Ishikawa (cell line): ENCODE measurements around the gene GDPD5.

Source experiments
- CEBPB ChIP-seq: IDR thresholded peaks from 2 replicates; pipeline ENCODE4 v1.6.1; 2012
- CREB1 ChIP-seq: IDR thresholded peaks from 2 replicates; pipeline ENCODE4 v1.6.1; 2012; ENCODE audit warnings: low read depth
- EGR1 ChIP-seq: IDR thresholded peaks from 2 replicates; pipeline ENCODE4 v1.6.1; 2012
- EP300 ChIP-seq: IDR thresholded peaks from 2 replicates; pipeline ENCODE4 v1.6.1; 2012; ENCODE audit warnings: borderline replicate concordance
- FOXM1 ChIP-seq: IDR thresholded peaks from 2 replicates; pipeline ENCODE4 v1.6.1; 2012; ENCODE audit warnings: low read depth, borderline replicate concordance
- MAX ChIP-seq: IDR thresholded peaks from 2 replicates; pipeline ENCODE4 v1.6.1; 2012
- NFIC ChIP-seq: IDR thresholded peaks from 2 replicates; pipeline ENCODE4 v1.6.1; 2012
- RAD21 ChIP-seq: IDR thresholded peaks from 2 replicates; pipeline ENCODE4 v1.6.1; 2012; ENCODE audit warnings: low read depth
- TAF1 ChIP-seq: IDR thresholded peaks from 2 replicates; pipeline ENCODE4 v1.6.1; 2012; ENCODE audit warnings: low read depth, mild to moderate bottlenecking
- TCF12 ChIP-seq: IDR thresholded peaks from 2 replicates; pipeline ENCODE4 v1.6.1; 2012; ENCODE audit warnings: low read depth
- TEAD4 ChIP-seq: IDR thresholded peaks from 2 replicates; pipeline ENCODE4 v1.6.1; 2012
- YY1 ChIP-seq: IDR thresholded peaks from 2 replicates; pipeline ENCODE4 v1.6.1; 2012; ENCODE audit warnings: low read depth
- ZBTB7A ChIP-seq: IDR thresholded peaks from 2 replicates; pipeline ENCODE4 v1.6.1; 2012; ENCODE audit warnings: low read depth
- TF ChIP-seq, protein P1 (sequence below): IDR thresholded peaks from 2 replicates; pipeline ENCODE4 v1.6.1; 2012; ENCODE audit warnings: low read depth, mild to moderate bottlenecking
- TF ChIP-seq, protein P2 (sequence below): IDR thresholded peaks from 2 replicates; pipeline ENCODE4 v1.6.1; 2012

The GDPD5 gene

DNA sequence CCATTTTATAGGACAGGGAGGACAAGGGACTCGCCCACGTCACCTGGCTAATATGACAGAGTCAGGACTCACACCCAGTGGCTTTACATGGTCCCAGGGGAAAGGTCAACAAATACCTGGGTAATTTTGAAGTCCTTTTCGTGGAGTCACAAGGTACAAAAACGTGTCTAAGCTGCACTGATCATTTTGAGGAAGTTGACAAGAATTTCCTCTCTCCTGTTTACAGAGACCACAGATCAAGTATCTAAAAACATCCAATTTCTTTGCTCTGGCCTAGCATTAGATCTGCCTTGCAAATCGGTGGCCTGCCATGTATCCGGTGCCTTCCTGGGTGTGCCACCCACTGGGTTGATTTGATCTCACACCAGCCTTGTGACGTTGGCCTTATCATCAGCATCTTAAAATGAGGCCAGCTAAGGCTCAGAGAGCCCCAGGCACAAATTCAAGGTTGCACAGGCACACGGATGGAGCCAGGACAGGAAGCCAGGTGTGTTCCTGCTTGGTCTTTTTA, 17.6 kb downstream of the GDPD5 start:
- TF ChIP-seq, protein P1, sequence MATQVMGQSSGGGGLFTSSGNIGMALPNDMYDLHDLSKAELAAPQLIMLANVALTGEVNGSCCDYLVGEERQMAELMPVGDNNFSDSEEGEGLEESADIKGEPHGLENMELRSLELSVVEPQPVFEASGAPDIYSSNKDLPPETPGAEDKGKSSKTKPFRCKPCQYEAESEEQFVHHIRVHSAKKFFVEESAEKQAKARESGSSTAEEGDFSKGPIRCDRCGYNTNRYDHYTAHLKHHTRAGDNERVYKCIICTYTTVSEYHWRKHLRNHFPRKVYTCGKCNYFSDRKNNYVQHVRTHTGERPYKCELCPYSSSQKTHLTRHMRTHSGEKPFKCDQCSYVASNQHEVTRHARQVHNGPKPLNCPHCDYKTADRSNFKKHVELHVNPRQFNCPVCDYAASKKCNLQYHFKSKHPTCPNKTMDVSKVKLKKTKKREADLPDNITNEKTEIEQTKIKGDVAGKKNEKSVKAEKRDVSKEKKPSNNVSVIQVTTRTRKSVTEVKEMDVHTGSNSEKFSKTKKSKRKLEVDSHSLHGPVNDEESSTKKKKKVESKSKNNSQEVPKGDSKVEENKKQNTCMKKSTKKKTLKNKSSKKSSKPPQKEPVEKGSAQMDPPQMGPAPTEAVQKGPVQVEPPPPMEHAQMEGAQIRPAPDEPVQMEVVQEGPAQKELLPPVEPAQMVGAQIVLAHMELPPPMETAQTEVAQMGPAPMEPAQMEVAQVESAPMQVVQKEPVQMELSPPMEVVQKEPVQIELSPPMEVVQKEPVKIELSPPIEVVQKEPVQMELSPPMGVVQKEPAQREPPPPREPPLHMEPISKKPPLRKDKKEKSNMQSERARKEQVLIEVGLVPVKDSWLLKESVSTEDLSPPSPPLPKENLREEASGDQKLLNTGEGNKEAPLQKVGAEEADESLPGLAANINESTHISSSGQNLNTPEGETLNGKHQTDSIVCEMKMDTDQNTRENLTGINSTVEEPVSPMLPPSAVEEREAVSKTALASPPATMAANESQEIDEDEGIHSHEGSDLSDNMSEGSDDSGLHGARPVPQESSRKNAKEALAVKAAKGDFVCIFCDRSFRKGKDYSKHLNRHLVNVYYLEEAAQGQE = no peak
- no peak for TF ChIP-seq TAF1
- TF ChIP-seq FOXM1 = no peak
- no peak for TF ChIP-seq CEBPB
- TF ChIP-seq, protein P2, sequence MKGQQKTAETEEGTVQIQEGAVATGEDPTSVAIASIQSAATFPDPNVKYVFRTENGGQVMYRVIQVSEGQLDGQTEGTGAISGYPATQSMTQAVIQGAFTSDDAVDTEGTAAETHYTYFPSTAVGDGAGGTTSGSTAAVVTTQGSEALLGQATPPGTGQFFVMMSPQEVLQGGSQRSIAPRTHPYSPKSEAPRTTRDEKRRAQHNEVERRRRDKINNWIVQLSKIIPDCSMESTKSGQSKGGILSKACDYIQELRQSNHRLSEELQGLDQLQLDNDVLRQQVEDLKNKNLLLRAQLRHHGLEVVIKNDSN = no peak

DNA sequence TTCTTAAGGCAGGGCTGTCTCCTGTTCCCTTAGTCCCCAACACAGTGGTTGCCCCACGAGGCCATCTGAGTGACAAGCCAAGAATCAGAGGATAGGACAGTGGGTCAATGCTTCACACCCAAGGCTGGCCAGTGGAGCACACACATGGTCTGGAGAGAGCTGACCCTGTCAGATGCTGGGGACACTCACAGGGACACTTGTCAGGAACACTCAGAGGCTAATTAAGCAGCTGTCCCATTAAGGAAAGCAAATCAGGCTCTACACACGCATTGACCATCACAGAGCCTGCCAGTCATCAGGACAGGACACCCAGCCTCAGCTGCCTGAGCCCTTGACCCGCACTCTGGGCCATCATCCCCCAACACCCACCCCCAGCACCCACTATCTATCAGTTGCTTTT, 18.2 kb downstream of the GDPD5 start:
- no peak for TF ChIP-seq CREB1

GRCh38 chr11:75506827-75507226, 18.9 kb downstream of the GDPD5 start:
- no peak for TF ChIP-seq TAF1
- TF ChIP-seq, protein P2 = no peak
- no peak for TF ChIP-seq CEBPB
- TF ChIP-seq EP300 = no peak
- no peak for TF ChIP-seq RAD21
- TF ChIP-seq ZBTB7A = no peak
- TF ChIP-seq EGR1 = no peak

DNA sequence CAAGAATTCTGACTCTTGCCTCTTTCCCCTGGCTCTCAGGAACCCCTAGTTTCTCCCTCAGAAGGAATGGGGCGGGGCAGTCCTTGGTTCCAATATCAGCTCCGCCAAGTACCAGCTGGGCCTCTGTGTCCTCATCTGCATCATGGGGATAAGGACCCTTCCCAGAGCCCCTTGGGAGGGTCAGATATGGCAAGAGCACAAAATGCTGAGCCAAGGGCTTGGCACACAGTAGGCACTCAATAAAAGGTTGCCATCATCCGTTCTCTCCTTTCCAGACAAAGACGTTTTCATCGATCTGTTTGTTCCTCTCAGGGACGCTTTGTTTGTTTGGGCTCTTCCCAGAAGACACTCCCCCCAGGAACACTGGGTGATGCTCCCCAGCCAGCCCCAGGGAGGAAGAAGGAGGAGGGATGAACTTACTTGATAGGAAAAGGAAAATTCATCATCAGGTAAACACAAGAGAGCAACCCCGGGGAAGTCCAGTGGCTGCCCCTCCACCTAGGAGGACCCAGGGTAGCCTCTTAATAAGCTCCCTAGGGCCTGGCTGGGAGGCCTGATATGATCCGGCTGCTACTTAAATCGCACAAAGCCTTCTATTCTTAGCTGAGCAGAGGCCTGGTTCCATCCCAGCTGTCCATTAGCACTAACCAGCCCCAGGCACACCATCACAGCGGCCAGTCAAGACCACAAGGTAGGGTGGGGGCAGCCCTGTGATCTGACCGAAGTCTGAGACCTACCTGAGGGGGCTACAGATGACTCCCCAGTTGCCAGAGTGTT, 19.6 kb downstream of the GDPD5 start:
- TF ChIP-seq EP300 (no peak), CREB1 (no peak), CEBPB (no peak), ZBTB7A (no peak), YY1 (no peak), EGR1 (no peak), NFIC (no peak)

DNA sequence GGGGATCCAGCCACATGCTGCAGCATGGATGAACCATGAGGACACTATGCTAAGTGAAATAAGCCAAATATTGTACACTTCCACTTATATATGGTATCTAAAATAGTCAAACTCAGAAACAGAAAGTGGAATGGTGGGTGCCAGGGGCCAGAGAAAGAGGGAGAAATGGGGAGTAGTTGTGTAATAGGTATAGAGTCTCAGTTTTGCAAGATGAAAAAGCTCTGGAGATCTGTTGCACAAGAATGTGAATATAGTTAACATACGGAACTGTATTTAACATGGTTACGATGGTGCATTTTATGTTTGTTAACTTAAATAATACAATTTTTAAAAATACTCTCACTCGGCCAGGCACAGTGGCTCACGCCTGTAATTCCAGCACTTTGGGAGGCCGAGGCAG, 21.2 kb downstream of the GDPD5 start:
- no peak for TF ChIP-seq TCF12
- TF ChIP-seq RAD21 = no peak
- no peak for TF ChIP-seq MAX
- TF ChIP-seq, protein P2 = no peak
- TF ChIP-seq EP300 = no peak

- TF ChIP-seq TEAD4 = no peak
- no peak for TF ChIP-seq TAF1
- TF ChIP-seq EGR1 = no peak
- no peak for TF ChIP-seq ZBTB7A
- no peak for TF ChIP-seq CEBPB
- TF ChIP-seq YY1 = no peak
- TF ChIP-seq FOXM1 = no peak
- TF ChIP-seq TCF12 = no peak
These were observed 22.1 kb downstream of the GDPD5 start for GRCh38 chr11:75503531-75504099.

- TF ChIP-seq FOXM1 (no peak), RAD21 (no peak), CREB1 (no peak), NFIC (no peak), TCF12 (no peak), TEAD4 (no peak)
- TF ChIP-seq, protein P2 = no peak
- TF ChIP-seq, protein P1 = no peak
These were observed 23.6 kb downstream of the GDPD5 start for GRCh38 chr11:75502138-75502537.
